Frontal cortex (tissue), 4 donors: Measurements from ENCODE around the gene GREM2. TPM values are rescaled to one million over a fixed set of nuclear protein-coding genes. Genes with fewer than 3 reads are reported as not detected.

Experiments used
- DNase-seq, 2 donors: peaks; one replicate each; pipeline ENCODE4 v3.0.0; 2012; ENCODE audit warnings: low spot score in 2 of 2
- FAIRE-seq: peaks from 2 replicates; lab custom pipeline; 2012; peaks lifted over from hg19 to GRCh38; lab: Jason Lieb, UNC
- total RNA-seq: library from RNA; depleted of rRNA; stranded (reverse); fragments of >200 nt; gene quantifications from one replicate; pipeline ENCODE4 v1.2.3, GENCODE V29; 2014
- donor health status: control.
- donor health status: control.
- donor health status: control.

The GREM2 gene
- total RNA-seq, 1 donor from 2014 or later, result 14.7 TPM

GRCh38 chr1:240567066-240567465 lies 44.9 kb downstream of the GREM2 start:
- FAIRE-seq, result peak; percentile 59
- no peak for DNase-seq

- DNase-seq (no peak), FAIRE-seq (no peak)
These were observed 49.2 kb downstream of the GREM2 start for GRCh38 chr1:240562779-240563178.

GRCh38 chr1:240562111-240562590 lies 49.8 kb downstream of the GREM2 start:
- no peak for DNase-seq
- no peak for FAIRE-seq

GRCh38 chr1:240559781-240560180 lies 52.2 kb downstream of the GREM2 start:
- DNase-seq (no peak), FAIRE-seq (no peak)

GRCh38 chr1:240555524-240555923 lies 56.4 kb downstream of the GREM2 start:
- DNase-seq (no peak), FAIRE-seq (no peak)

GRCh38 chr1:240553351-240553750 lies 58.6 kb downstream of the GREM2 start:
- FAIRE-seq (no peak), DNase-seq (no peak)

- FAIRE-seq, result no peak
These were observed 72.1 kb downstream of the GREM2 start for GRCh38 chr1:240539769-240540414.

GRCh38 chr1:240538776-240539430 lies 73.1 kb downstream of the GREM2 start:
- DNase-seq, result no peak
- no peak for FAIRE-seq

More at GRCh38 chr1:240539769-240540414, 72.1 kb downstream of the GREM2 start:
- DNase-seq, result no peak

GRCh38 chr1:240533154-240533780 lies 78.7 kb downstream of the GREM2 start:
- FAIRE-seq (no peak), DNase-seq (no peak)

GRCh38 chr1:240528591-240528990 lies 83.4 kb downstream of the GREM2 start:
- no peak for DNase-seq
- FAIRE-seq, result no peak

GRCh38 chr1:240527086-240527485 lies 84.9 kb downstream of the GREM2 start:
- FAIRE-seq (no peak), DNase-seq (no peak)

GRCh38 chr1:240526312-240526711 lies 85.6 kb downstream of the GREM2 start:
- FAIRE-seq (no peak), DNase-seq (no peak)

- no peak for FAIRE-seq
These were observed 87.4 kb downstream of the GREM2 start for GRCh38 chr1:240524356-240525069.

GRCh38 chr1:240522122-240522822 lies 89.7 kb downstream of the GREM2 start:
- DNase-seq (no peak), FAIRE-seq (no peak)

More at GRCh38 chr1:240524356-240525069, 87.4 kb downstream of the GREM2 start:
- DNase-seq, result no peak

- DNase-seq (no peak), FAIRE-seq (no peak)
These were observed 94.1 kb downstream of the GREM2 start for GRCh38 chr1:240517891-240518290.

GRCh38 chr1:240516069-240516468 lies 95.9 kb downstream of the GREM2 start:
- FAIRE-seq, result no peak

GRCh38 chr1:240515505-240515904 lies 96.5 kb downstream of the GREM2 start:
- DNase-seq (no peak), FAIRE-seq (no peak)

More at GRCh38 chr1:240516069-240516468, 95.9 kb downstream of the GREM2 start:
- no peak for DNase-seq

GRCh38 chr1:240511789-240512188 lies 100.2 kb downstream of the GREM2 start:
- DNase-seq (no peak), FAIRE-seq (no peak)

GRCh38 chr1:240508950-240509349 lies 103.0 kb downstream of the GREM2 start:
- DNase-seq, result no peak
- no peak for FAIRE-seq

GRCh38 chr1:240508201-240508600 lies 103.8 kb downstream of the GREM2 start:
- DNase-seq, result no peak
- FAIRE-seq, result no peak
